Measurements from ENCODE around the gene KRT34.
A peak's percentile ranks its signal among the peaks of the same experiment; 100 is the strongest.
"Not testable (repeated sequence)": the region's sequence is repeated elsewhere in the genome, so short reads cannot be mapped to it uniquely, and the experiment has no call there.

The KRT34 gene

DNA sequence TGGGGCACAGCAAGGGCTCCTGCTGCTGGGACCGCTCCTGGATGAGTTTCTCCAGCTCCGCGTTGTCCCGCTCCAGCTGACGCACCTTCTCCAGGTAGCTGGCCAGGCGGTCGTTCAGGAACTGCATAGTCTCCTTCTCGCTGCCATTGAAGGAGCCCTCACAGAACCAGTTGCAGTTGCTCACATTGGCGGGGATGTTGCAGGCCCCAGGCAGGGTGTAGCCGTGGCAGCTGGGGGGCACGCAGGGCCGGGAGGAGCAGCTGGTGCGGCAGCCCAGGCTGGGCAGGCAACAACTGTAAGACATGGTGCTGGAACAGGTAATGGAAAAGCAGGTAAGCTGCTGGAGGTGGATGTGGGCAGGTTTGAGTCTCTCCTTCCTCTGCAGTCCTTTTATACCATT is at the start of gene KRT34:
Gene KRT34 (minus strand): TSS at position 364 of the 400 bp plus-strand sequence. CDS start 60 bp downstream, at position 304.
- in situ Hi-C loops (cut with HindIII; ENCODE audit: low pct_unique_long_range_greater_than_20kb, low sequenced_read_pairs); DNase-seq (ENCODE audit: low read depth in 1 of 2, low spot score in 1 of 2): not testable (repeated sequence)

DNA sequence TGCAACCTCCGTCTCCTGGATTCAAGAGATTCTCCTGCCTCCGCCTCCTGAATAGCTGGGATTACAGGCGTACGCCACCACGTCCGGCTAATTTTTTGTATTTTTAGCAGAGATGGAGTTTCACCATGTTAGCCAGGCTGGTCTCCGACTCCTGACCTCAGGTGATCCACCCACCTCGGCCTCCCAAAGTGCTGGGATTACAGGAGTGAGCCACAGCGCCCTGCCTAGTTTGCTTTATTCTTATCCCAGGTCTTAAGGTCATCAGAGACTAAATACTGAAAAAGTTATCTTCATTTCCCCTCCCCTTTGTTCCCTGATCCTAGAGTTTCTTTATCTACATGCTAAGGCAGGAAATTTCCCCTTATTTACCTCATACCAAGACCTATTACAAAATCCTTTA is 48.3 kb upstream of the KRT34 start:
- in situ Hi-C loops (cut with HindIII; ENCODE audit: low pct_unique_long_range_greater_than_20kb, low sequenced_read_pairs); DNase-seq (ENCODE audit: low read depth in 1 of 2, low spot score in 1 of 2): not testable (repeated sequence)

DNA sequence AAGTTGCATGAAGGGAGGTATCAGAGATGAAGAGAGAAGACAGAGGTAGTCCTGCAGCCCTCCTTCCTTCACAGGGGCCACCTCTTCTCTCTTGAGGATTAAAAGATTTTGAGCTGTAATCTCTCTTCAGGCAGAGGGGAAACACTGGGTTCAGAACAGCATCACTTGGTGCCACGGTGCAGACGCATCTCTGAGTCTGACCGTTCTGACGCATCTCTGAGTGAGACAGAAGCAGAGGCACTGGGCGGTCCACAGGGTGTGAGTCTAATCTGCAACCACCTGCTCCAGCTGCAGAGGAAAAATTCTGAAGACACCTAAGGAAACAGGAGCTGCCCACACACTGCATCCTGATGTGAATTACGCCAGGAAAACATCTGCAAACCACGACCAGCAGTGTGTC is 47.6 kb upstream of the KRT34 start:
- in situ Hi-C loops (cut with HindIII; ENCODE audit: low pct_unique_long_range_greater_than_20kb, low sequenced_read_pairs): no loop called here
- DNase-seq (ENCODE audit: low read depth in 1 of 2, low spot score in 1 of 2): no peak

DNA sequence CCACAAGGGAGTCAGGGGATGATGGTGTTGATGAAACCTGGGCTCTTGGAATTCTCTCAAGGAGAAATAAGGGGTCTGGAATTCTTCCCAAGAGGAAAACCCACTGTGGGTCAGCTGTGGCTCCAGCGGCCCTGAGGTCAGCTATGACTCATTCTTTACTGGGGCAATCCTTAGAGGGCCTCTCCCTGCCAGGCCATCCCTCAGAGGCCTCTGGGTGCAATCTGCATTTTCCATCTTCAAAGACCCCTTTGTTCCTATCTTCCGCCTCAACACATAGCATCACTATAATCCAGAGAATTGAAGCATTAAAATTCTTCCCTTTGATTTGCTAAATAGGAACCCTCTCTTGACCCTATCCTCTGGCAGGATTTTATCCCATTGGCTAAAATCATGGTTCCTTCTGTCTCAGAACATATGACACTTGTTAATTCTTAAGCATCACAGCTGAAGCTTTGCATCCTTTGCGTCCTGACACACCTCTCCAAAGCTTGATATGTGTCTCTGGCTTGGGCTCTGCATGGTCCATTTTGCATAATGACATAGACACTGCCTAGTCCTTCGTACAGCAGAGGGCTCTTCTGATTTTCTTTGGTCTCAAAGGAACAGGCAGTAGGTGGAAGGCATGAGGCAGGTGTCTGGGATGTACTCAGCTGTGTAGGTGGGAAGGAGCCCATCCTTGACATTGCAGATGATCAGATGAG is 46.6 kb upstream of the KRT34 start:
- DNase-seq (ENCODE audit: low read depth in 1 of 2, low spot score in 1 of 2): no peak
- in situ Hi-C loops (cut with HindIII; ENCODE audit: low pct_unique_long_range_greater_than_20kb, low sequenced_read_pairs): no loop called here
- TF ChIP-seq JUND (IDR thresholded peaks at IDR 0.05; ENCODE audit: low read depth): no peak

More for the DNA sequence above, 47.6 kb upstream of the KRT34 start:
- TF ChIP-seq JUND (IDR thresholded peaks at IDR 0.05; ENCODE audit: low read depth): no peak

DNA sequence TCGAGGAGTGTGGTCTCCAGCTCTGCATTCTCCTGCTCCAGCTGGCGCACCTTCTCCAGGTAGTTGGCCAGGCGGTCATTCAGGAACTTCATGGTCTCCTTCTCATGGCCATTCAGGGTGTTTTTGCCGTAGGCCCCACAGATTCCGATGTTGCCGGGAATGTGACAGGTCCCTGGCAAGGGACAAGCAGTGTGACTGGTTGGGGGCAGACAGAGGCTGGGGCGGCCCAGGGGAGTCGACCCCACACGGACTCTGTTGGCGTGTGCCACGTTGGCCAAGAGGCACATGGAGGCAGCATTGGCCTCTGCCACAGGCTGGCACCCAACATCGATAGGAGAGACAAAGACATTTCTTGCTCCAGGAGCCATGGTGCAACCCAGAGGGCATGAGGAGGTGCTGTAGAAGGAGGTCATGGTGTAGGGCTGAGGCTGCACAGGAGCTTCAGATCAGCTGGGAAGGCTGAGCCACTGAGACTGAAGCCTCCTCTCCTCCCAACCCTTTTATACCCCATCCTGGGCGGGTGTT is 42.1 kb upstream of the KRT34 start, which contains the start of gene KRT37:
Gene KRT37 (minus strand): TSS at position 475 of the 525 bp plus-strand sequence. CDS start 62 bp downstream, at position 413.
- no peak for TF ChIP-seq JUND (IDR thresholded peaks at IDR 0.05; ENCODE audit: low read depth)
- in situ Hi-C loops (cut with HindIII; ENCODE audit: low pct_unique_long_range_greater_than_20kb, low sequenced_read_pairs): no loop called here
- no peak for DNase-seq (ENCODE audit: low read depth in 1 of 2, low spot score in 1 of 2)

DNA sequence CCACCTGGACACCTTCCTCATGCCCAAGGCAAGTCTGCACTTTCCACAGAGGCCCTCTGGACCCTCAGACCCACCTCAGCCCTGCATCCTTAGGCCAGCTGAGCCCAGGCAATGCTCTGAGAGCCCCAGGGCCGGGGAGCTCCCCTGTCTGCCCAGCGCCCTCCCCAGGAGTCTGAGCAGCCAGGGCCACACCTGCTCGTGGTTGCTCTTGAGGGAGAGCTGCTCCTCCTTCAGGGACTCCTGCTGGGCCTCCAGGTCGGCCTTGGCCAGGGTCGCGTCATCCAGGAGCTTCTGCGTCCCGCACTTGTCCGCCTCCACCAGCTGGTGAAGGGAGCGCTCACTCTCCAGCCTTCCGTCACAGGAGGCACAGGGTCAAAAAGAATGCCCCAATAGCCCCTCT is 40.5 kb upstream of the KRT34 start:
- in situ Hi-C loops (cut with HindIII; ENCODE audit: low pct_unique_long_range_greater_than_20kb, low sequenced_read_pairs); DNase-seq (ENCODE audit: low read depth in 1 of 2, low spot score in 1 of 2): not testable (repeated sequence)

DNA sequence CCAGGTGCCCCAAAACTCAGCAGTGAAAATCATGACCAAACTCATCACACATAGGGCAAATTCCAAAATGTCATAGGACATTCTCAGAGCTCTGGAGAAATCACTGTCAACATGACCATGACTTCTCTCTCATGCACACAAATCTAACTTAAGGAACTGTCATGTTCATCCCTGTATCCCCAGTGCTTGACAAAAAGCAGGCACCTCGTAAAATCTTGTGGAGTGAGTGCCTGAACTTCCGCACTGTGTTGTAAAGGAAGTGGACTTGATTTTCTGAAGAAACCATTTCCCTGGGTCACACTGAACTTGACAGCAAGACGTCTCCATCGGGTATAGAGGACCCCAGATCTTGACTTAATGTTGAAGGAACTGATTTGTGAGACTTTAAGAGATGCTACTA is 39.5 kb upstream of the KRT34 start:
- DNase-seq (ENCODE audit: low read depth in 1 of 2, low spot score in 1 of 2): no peak
- in situ Hi-C loops (cut with HindIII; ENCODE audit: low pct_unique_long_range_greater_than_20kb, low sequenced_read_pairs): no loop called here

DNA sequence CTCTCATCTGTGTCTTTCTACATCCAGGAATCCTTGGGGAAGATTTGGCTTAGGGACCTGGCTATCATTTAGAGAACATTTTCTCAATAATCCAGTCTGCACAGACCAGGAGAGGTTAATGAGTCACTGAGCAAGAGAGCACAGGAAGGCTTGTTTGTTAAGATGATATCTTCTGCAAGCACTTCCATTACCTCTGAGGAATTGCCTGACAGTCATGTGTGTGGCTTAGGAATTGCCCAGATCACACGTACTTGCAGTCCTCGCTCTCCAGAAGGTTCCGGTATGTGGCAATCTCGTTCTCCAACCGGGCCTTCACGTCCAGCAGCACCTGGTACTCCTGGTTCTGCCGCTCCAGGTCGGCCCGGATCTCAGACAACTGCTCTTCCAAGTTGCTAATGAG is 39.0 kb upstream of the KRT34 start:
- no peak for TF ChIP-seq JUND (IDR thresholded peaks at IDR 0.05; ENCODE audit: low read depth)
- DNase-seq (ENCODE audit: low read depth in 1 of 2, low spot score in 1 of 2): peak; percentile 51 to 90
- in situ Hi-C loops (cut with HindIII; ENCODE audit: low pct_unique_long_range_greater_than_20kb, low sequenced_read_pairs): no loop called here

More for the DNA sequence above, 39.5 kb upstream of the KRT34 start:
- TF ChIP-seq JUND (IDR thresholded peaks at IDR 0.05; ENCODE audit: low read depth): no peak

DNA sequence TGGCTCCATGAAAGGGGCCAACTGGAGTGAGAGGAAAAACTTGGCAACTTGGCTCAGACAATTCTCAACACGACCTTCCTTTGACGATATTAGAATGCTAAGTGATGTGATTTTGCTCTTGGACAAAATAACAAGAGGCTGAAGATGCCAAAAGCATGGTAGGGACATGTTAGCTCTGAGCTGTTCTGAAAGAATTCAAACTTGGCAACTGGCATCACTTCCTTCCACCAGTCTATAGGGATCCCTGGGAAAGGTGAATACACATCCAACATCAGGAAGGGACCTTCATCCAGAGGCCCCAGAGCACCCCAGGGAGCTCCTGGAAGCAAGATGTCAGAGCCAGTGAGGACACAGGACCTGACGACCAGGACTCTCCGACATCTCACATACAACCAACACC is 38.0 kb upstream of the KRT34 start:
- peak in 1 of 2 experiments; percentile 51 for DNase-seq (ENCODE audit: low read depth in 1 of 2, low spot score in 1 of 2)
- TF ChIP-seq JUND (IDR thresholded peaks at IDR 0.05; ENCODE audit: low read depth): no peak
- in situ Hi-C loops (cut with HindIII; ENCODE audit: low pct_unique_long_range_greater_than_20kb, low sequenced_read_pairs): no loop called here

DNA sequence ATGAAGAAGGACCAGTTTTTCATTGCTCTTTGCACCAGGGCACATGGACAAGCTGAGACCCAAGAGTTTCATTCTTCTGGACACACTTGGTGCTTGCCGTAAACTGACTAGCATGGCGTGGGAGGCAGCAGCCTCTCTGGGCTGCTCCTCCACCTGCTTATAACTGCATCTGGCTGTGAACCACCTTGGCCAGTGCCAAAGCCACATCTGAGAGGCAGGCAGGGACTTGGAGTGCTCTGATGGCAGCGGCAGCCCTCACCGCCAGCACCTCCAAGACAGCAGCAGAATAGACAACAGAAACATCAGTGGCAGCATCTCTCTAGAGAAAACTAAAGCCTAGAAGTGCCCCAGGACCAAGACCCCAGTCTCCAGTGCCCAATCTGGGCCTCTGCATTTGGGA is 37.6 kb upstream of the KRT34 start:
- in situ Hi-C loops (cut with HindIII; ENCODE audit: low pct_unique_long_range_greater_than_20kb, low sequenced_read_pairs): no loop called here
- TF ChIP-seq JUND (IDR thresholded peaks at IDR 0.05; ENCODE audit: low read depth): no peak
- no peak for DNase-seq (ENCODE audit: low read depth in 1 of 2, low spot score in 1 of 2)

DNA sequence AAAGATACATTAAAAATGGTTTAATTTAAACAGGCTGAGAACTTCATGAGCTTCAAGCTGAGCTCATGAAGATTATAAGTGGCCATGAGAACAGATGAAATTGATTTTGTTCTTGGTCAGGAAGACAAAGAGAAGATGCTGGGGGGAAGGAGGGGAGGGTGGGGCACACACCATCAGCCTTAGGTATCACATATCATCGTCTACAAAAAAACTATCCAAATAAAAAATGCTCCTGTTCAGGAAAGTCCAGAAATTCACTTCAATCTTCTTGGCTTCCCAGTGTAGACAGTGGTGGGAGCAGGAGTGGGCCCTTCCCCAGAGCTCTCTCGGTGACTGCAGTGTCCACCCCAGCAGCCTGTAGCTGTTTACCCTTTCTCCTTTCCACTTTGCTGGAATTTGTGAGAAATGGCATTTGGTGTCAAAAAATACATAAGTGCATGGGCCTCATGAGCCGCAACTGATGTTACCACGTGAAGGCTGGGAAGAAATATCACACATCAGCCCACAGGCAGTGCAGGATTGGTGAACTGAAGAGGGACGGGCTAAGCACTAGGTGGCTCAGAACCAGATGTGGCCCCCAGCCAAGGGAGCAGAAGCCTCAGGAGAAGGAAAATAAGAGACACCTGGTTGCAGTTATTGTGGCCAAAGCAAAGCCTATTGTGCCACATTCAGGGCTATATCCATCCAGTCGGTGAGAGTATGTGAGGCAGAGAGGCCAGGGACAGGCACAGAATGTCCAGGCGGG is 36.2 kb upstream of the KRT34 start:
- no peak for TF ChIP-seq JUND (IDR thresholded peaks at IDR 0.05; ENCODE audit: low read depth)
- DNase-seq (ENCODE audit: low read depth in 1 of 2, low spot score in 1 of 2): peak in 1 of 2 experiments; percentile 94
- in situ Hi-C loops (cut with HindIII; ENCODE audit: low pct_unique_long_range_greater_than_20kb, low sequenced_read_pairs): no loop called here

DNA sequence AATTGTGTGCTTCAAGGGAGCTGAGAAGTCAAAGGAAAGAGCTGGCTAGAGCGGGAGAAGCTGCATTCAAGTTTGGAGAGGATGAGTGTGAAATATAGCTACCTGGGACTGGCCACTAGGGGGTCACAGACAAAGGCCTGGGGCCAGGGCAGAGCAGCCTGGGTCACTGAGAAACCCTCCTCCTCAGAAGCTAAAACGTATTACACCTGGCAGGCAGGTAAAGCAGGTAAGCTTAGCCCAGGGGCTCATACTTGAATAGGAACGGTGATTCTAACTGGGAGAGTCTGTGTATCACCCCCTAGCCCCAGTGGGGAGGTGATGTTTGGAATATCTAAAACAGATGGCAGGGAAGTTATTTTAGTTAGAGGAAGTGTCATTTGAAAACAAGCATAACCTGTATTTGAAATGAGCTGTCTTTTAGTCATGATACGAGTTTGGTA is 35.5 kb upstream of the KRT34 start:
- in situ Hi-C loops (cut with HindIII; ENCODE audit: low pct_unique_long_range_greater_than_20kb, low sequenced_read_pairs): no loop called here
- TF ChIP-seq JUND (IDR thresholded peaks at IDR 0.05; ENCODE audit: low read depth): no peak; the same call in 1 of the 2 replicates
- peak in 1 of 2 experiments; percentile 99 for DNase-seq (ENCODE audit: low read depth in 1 of 2, low spot score in 1 of 2)

DNA sequence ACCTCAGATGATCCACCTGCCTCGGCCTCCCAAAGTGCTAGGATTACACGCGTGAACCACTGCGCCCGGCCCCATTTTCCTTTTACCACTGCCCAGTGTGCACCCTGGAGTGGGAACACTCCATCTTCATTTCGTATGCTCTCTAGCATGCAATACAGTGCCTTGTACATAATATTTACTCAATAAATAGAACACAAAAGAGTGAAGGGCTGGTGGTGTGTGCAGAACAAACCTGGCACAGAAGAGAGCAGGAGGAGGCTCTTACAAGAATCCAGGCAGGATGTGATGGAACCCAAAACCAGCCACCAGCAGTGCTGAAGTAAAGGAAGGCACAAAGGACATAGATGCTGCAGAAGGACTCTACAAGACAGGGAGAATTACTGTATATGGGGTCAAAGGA is 35.0 kb upstream of the KRT34 start:
- no peak for TF ChIP-seq JUND (IDR thresholded peaks at IDR 0.05; ENCODE audit: low read depth)
- DNase-seq (ENCODE audit: low read depth in 1 of 2, low spot score in 1 of 2): peak in 1 of 2 experiments; percentile 88
- in situ Hi-C loops (cut with HindIII; ENCODE audit: low pct_unique_long_range_greater_than_20kb, low sequenced_read_pairs): no loop called here
